HG02938 (cell line): ENCODE results near the gene TBC1D3K.
"Not testable (repeated sequence)": the region's sequence is repeated elsewhere in the genome, so short reads cannot be mapped to it uniquely, and the experiment has no call there.

ENCODE experiments used
- ATAC-seq: cut with Tn5 transposase; IDR thresholded peaks from one replicate; pipeline ENCODE4 v1.9.1; 2021; ENCODE audit warnings: mild to moderate bottlenecking, moderate library complexity; ENCODE audit not compliant: unreplicated experiment

Gene TBC1D3K

DNA sequence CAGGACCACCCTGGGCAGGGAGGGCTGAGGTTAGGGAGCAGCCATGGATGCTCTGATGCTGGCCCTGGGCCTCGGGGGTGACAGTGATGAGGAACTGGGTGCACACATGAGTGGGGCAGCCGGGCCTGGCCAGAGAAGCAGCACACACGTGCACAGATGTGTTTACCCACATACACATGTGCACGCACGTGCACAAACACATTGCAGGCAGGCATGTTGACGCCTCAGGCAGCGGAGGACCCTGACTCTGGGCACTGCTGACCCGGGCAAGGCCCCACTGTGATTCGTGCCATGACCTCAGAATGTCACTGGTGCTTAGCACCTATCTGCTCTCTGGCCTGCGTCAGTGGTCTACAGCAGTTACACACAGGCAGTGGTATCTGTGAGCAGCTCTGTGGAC, at the start of gene TBC1D3K:
TBC1D3K (plus strand) TSS at position 301 of the 400 bp plus-strand sequence. CDS start 1,585 bp downstream, outside the sequence.
- ATAC-seq: not testable (repeated sequence)

DNA sequence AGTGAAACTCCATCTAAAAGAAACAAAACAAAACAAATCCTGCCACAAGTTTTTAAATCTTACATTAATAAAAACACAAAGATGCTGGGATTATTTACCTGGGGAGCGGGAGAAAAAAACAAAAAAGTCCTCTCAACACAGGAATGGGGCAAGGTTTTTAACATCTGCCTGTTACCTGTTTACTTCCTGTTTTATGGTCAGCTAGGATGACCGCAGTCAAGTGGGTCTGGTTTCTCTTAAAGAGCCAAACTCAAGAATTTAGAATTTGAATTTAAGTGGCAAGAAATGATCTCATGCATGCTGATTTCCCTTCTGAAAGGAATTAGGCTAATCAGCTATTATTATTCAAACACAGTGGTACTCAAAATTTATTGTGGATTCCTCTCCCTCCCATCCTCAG, 39.7 kb upstream of the TBC1D3K start:
- ATAC-seq: no peak

DNA sequence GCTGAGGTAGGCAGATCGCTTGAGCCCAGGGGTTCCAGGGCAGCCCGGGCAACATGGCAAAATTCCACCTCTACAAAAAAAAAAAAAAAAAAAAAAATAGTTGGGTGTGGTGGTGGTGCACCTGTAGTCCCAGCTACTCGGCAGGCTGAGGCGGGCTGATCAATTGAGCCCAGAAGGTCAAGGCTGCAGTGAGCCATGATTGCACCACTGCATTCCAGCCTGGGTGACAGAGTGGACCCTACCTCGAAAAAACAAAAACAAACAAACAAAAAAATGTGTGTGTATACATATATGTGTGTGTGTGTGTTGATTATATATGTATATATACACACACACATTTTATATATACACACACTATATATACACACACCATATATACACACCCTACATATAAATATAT, 39.1 kb upstream of the TBC1D3K start:
- ATAC-seq: no peak

DNA sequence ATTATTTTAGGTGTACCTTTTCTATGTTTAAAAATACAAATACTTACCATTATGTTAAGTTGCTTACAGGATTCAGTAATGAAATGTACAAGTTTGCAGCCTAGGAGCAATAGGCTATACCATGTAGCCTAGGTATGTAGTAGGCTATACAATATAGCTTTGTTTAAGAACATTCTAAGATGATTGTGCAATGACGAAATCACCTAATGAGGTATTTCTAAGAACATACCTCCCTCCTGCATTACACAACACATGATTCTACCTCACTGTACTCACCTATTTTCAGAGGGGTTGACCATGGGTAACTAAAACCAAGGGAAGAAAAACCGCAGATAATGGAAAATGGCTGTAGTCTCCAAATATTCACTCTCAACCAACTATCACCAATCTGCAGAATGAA, 35.3 kb upstream of the TBC1D3K start:
- ATAC-seq: no peak

DNA sequence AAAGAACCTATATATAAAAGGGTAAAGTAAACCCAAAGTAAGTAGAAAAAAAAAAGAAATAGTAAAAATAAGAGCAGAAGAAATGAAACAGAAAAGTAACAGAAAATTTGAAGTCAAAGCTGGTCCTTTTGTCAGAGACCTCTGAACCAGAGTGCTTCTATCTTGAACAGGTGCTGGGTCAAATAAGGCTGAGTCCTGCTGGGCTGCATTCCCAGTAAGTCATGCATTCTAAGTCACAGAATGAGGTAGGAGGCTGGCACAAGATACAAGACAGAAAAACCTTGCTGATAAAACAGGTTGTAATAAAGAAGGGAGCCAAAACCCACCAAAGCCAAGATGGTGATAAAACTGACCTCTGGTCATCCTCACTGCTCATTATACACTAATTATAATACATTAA, 27.3 kb upstream of the TBC1D3K start:
- not testable (repeated sequence) for ATAC-seq
